ENCODE measurements around the gene TMEM63C.

The TMEM63C gene

DNA sequence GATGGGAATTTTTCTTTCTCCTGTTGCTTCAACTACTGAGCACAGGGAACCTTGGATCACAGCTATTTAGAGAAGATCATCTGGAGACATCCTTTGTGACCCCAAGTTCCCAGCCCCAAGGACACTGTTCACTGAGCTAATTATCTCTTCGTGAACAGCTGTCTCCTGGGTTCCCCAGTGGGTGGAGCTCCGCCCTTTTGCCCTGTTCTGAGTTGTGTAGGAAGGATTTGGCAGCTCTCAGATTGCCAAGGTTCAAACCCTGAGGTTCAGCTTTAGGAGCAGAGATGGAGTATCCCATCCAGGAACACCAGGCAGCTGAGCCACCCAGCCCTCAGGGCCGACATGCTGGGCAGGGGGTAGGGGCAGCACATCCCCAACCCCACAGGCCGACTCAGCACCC is 57.4 kb downstream of the TMEM63C start:
- H3F3A ChIP-seq (ENCODE audit: insufficient read depth): no peaks in the 10 kb centered on the region

DNA sequence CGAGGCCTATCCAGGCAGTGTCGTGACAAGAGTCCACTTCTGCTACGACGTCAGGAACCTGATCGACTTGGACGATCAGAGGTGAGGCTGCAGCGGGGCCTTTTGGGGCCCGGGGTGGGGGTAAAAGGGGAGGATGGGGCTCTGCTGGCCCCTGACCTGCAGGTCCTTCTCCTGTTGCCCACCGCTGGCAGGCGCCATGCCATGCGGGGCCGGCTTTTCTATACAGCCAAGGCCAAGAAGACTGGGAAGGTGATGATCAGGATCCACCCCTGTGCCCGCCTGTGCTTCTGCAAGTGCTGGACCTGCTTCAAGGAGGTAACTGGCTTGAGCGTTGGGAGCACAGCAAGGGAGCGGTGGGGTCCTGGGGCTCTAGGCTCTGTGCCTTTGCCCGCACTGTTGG is 57.8 kb downstream of the TMEM63C start:
- Histone ChIP-seq H3K9me2 (replicated peaks; ENCODE audit: insufficient read depth, low read length) (no peaks in the 10 kb centered on the region), H4K20me1 (ENCODE audit: low read depth, low read length) (no peaks in the 10 kb centered on the region), H3K27ac (ENCODE audit: low read depth, low read length) (no peak overlapping the region), H3K4me2 (ENCODE audit: low read depth, low read length, poor library complexity, severe bottlenecking) (no peak overlapping the region), H3K4me3 (ENCODE audit: insufficient read depth, low read length, poor library complexity, severe bottlenecking) (no peak overlapping the region), H3F3A (ENCODE audit: insufficient read depth) (no peaks in the 10 kb centered on the region), H3K9me3 (ENCODE audit: insufficient read depth, low read length) (no peaks in the 10 kb centered on the region), H3K79me2 (ENCODE audit: insufficient read depth, low read length) (no peaks in the 10 kb centered on the region), H3K27me3 (ENCODE audit: low read length) (no peaks in the 10 kb centered on the region), H3K36me3 (ENCODE audit: low read length) (no peaks in the 10 kb centered on the region), H2AFZ (ENCODE audit: low read depth, low read length, severe bottlenecking) (no peak overlapping the region), H3K9ac (ENCODE audit: low read length) (no peak overlapping the region)
- no peak for TF ChIP-seq EZH2phosphoT487 (conservative IDR thresholded peaks at IDR 0.05; ENCODE audit: low read length)
- TF ChIP-seq, protein P1, sequence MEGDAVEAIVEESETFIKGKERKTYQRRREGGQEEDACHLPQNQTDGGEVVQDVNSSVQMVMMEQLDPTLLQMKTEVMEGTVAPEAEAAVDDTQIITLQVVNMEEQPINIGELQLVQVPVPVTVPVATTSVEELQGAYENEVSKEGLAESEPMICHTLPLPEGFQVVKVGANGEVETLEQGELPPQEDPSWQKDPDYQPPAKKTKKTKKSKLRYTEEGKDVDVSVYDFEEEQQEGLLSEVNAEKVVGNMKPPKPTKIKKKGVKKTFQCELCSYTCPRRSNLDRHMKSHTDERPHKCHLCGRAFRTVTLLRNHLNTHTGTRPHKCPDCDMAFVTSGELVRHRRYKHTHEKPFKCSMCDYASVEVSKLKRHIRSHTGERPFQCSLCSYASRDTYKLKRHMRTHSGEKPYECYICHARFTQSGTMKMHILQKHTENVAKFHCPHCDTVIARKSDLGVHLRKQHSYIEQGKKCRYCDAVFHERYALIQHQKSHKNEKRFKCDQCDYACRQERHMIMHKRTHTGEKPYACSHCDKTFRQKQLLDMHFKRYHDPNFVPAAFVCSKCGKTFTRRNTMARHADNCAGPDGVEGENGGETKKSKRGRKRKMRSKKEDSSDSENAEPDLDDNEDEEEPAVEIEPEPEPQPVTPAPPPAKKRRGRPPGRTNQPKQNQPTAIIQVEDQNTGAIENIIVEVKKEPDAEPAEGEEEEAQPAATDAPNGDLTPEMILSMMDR (IDR thresholded peaks at IDR 0.05; ENCODE audit: insufficient read depth, low read length, poor library complexity, severe bottlenecking): no peak

More for the DNA sequence above, 57.4 kb downstream of the TMEM63C start:
- H3K27me3 ChIP-seq (ENCODE audit: low read length): no peaks in the 10 kb centered on the region
- H3K9me2 ChIP-seq (replicated peaks; ENCODE audit: insufficient read depth, low read length): no peaks in the 10 kb centered on the region
- no peaks in the 10 kb centered on the region for H3K9me3 ChIP-seq (ENCODE audit: insufficient read depth, low read length)
- H3K9ac ChIP-seq (ENCODE audit: low read length): no peak overlapping the region
- no peak overlapping the region for H3K4me3 ChIP-seq (ENCODE audit: insufficient read depth, low read length, poor library complexity, severe bottlenecking)
- H2AFZ ChIP-seq (ENCODE audit: low read depth, low read length, severe bottlenecking): no peak overlapping the region
- TF ChIP-seq EZH2phosphoT487 (conservative IDR thresholded peaks at IDR 0.05; ENCODE audit: low read length): no peak
- TF ChIP-seq, protein P1 (IDR thresholded peaks at IDR 0.05; ENCODE audit: insufficient read depth, low read length, poor library complexity, severe bottlenecking): no peak
- no peak overlapping the region for H3K27ac ChIP-seq (ENCODE audit: low read depth, low read length)
- H3K4me2 ChIP-seq (ENCODE audit: low read depth, low read length, poor library complexity, severe bottlenecking): no peak overlapping the region
- no peaks in the 10 kb centered on the region for H3K79me2 ChIP-seq (ENCODE audit: insufficient read depth, low read length)
- no peaks in the 10 kb centered on the region for H3K36me3 ChIP-seq (ENCODE audit: low read length)
- H4K20me1 ChIP-seq (ENCODE audit: low read depth, low read length): no peaks in the 10 kb centered on the region

DNA sequence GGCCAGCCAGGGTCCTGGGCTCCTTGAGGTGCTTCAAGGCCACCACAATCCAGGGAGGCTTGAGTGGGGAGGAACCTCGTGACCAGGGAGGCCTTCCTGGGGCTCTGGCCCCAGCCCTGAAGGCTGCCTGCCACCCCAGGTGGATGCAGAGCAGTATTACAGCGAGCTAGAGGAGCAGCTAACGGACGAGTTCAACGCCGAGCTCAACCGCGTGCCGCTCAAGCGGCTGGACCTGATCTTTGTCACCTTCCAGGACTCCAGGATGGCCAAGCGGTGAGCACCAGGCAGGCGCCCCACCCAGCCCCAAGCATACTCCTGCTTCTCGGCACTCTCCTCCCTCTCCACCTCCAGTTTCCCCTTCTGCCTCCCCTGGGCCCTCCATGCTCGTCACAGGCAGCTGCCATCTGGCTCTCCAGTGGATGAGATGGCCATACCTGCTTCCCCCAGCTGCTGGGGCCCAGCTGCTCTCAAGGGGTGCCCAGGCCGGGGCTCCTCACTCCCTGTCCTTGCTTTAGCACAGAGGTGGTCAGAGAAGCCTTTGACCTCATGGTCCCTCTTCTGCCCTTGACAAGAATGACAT is 58.8 kb downstream of the TMEM63C start:
- Histone ChIP-seq H3F3A (ENCODE audit: insufficient read depth) (no peaks in the 10 kb centered on the region), H3K9me2 (replicated peaks; ENCODE audit: insufficient read depth, low read length) (no peaks in the 10 kb centered on the region), H3K36me3 (ENCODE audit: low read length) (no peaks in the 10 kb centered on the region), H3K9ac (ENCODE audit: low read length) (no peak overlapping the region), H3K4me3 (ENCODE audit: insufficient read depth, low read length, poor library complexity, severe bottlenecking) (no peak overlapping the region), H2AFZ (ENCODE audit: low read depth, low read length, severe bottlenecking) (no peak overlapping the region), H3K27ac (ENCODE audit: low read depth, low read length) (no peak overlapping the region), H4K20me1 (ENCODE audit: low read depth, low read length) (no peaks in the 10 kb centered on the region), H3K79me2 (ENCODE audit: insufficient read depth, low read length) (no peaks in the 10 kb centered on the region), H3K9me3 (ENCODE audit: insufficient read depth, low read length) (no peaks in the 10 kb centered on the region), H3K27me3 (ENCODE audit: low read length) (no peaks in the 10 kb centered on the region), H3K4me2 (ENCODE audit: low read depth, low read length, poor library complexity, severe bottlenecking) (no peak overlapping the region)
- TF ChIP-seq, protein P1 (IDR thresholded peaks at IDR 0.05; ENCODE audit: insufficient read depth, low read length, poor library complexity, severe bottlenecking): no peak
- no peak for TF ChIP-seq EZH2phosphoT487 (conservative IDR thresholded peaks at IDR 0.05; ENCODE audit: low read length)
